Measurements from ENCODE around the gene PRR14L.
"Not testable (repeated sequence)": the region's sequence is repeated elsewhere in the genome, so short reads cannot be mapped to it uniquely, and the experiment has no call there.

- TF ChIP-seq CTCF (IDR thresholded peaks at IDR 0.05; ENCODE audit: low read length); EZH2 (optimal IDR thresholded peaks at IDR 0.05; ENCODE audit: low read depth, low read length); EZH2phosphoT487 (IDR thresholded peaks at IDR 0.05; ENCODE audit: low read length): not testable (repeated sequence)
Observed at GRCh38 chr22:31799358-31799757, 49.4 kb upstream of the PRR14L start.

Measured in MM.1S (cell line).